ENCODE measurements around the gene OOSP4B.
"Not testable (repeated sequence)": the region's sequence is repeated elsewhere in the genome, so short reads cannot be mapped to it uniquely, and the experiment has no call there.

The OOSP4B gene

GRCh38 chr11:60059521-60060240, 42.7 kb downstream of the OOSP4B start:
- no peak for DNase-seq (ENCODE audit: low read depth)

DNA sequence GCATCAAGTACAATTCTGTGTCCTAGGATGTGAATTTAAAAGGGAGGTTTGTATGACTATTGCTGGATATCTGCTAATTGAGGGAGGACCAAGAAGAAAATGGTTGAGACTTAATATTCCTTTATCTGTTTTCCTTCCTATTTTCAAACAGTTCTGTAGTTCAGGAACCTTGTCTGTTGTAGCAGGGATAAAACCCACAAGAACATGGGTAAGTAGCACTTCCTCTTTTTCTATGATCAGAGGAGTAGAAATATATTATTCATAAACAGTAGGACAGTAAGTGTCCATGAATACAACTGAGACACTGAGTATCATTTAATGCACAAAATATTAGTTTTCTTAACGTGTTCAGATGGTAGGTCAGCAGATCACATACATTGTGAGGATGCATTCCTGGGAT, 47.1 kb downstream of the OOSP4B start:
- no peak for DNase-seq (ENCODE audit: low read depth)

DNA sequence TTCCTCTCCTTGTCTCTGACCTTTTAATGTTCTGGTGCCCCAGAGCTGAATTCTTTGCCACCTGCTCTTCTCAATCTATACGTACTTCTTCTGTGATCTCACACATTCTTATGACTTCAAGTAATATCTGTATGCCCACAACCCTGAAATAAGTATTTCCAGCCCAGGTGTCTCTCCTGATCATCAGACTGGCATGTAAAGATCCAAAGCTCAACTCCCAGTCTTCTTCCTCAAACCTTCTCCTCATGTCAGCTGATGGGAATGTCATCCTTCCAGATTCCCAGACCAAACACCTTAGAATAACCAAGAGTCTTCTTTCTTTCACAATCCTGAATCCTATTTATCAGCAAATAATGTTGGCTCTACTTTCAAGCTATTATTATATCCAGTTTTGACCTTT, 48.8 kb downstream of the OOSP4B start:
- DNase-seq (ENCODE audit: low read depth) = no peak

DNA sequence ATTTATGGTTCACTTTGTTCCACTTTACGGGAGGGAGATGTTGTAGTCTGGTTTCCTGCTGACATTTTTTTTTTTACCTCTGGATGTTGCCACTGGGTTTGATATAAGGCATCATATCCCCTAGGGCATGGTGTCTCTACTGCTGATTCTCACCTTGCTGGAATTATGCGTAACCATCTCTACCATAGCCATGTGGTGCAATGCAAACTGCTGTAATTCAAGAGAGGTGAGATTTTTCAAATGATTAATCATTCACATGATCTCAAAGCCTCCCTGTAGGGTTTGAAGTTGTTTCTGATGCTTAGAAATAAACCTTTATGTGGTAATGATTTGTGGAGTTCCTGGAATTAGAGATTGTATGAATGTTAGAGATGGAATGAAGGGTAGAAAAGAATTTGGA, 52.5 kb downstream of the OOSP4B start:
- DNase-seq (ENCODE audit: low read depth) = no peak

GRCh38 chr11:60071644-60072043, 54.7 kb downstream of the OOSP4B start:
- DNase-seq (ENCODE audit: low read depth) = not testable (repeated sequence)

GRCh38 chr11:60077216-60077817, 60.3 kb downstream of the OOSP4B start:
- no peak for DNase-seq (ENCODE audit: low read depth)

DNA sequence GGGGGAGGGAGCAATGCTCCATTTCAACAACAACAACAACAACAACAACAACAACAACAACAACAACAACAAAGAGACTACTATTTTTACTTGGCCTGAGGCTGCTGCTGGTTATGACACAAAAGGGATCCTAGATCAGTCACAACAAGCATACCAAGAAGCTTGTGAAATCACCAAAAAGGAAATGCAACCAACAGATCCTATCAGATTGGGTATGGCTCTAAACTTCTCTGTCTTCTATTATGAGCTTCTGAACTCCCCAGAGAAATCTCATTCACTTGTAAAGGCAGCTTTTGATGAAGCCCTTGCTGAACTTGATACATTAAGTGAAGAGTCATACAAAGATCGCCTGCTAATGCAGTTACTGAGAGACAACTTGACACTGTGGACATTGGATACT, 61.0 kb downstream of the OOSP4B start:
- no peak for DNase-seq (ENCODE audit: low read depth)

DNA sequence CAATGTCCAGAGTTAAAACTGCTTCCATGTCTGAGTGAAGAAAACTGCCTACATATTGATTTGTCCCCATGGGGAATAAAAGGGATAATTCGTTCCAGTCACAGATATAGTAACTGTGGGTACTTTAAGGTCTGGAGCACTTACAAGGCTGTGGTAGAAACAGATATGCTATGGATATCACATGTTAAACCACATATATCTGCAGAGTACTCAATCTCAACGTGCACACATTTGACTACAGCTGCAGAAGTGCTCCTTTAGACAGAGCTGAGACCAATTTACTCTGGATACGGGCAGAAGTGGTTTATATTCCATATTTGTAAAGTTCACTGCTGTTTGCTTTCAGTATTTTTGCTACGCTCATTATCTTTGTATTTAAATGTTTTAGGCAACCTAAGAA, 61.8 kb downstream of the OOSP4B start:
- no peak for DNase-seq (ENCODE audit: low read depth)

- no peak for DNase-seq (ENCODE audit: low read depth)
These were observed 63.6 kb downstream of the OOSP4B start for GRCh38 chr11:60080535-60080934.
